Fibroblast of lung (primary cell): ENCODE data around the gene PAPOLB. TPM values are rescaled to one million over a fixed set of nuclear protein-coding genes. Genes with fewer than 3 reads are reported as not detected.

Experiments
- DNase-seq, 2 donors: peaks; one replicate each; pipeline versions ENCODE4 v3.0.0 to v3.0.0-alpha.2; 2010; ENCODE audit warnings: low read depth in 2 of 2
- H2AFZ ChIP-seq: 2 replicates; pipeline ENCODE4 v1.5.1; 2012; ENCODE audit warnings: low read length, control low read depth, inconsistent platforms
- H3K27ac ChIP-seq: 2 replicates; pipeline ENCODE4 v1.5.1; 2011; ENCODE audit warnings: low read length, control low read depth; ENCODE audit not compliant: insufficient read depth
- H3K27me3 ChIP-seq: 2 replicates; pipeline ENCODE4 v1.5.1; 2011; ENCODE audit warnings: mild to moderate bottlenecking, low read length; ENCODE audit not compliant: control insufficient read depth, insufficient read depth
- H3K36me3 ChIP-seq: 2 replicates; pipeline ENCODE4 v1.5.1; 2011; ENCODE audit warnings: low read length; ENCODE audit not compliant: control insufficient read depth, insufficient read depth
- H3K4me1 ChIP-seq: 2 replicates; pipeline ENCODE4 v1.5.1; 2011; ENCODE audit warnings: low read length; ENCODE audit not compliant: control insufficient read depth, insufficient read depth; ENCODE audit errors: extremely low read depth
- H3K4me2 ChIP-seq: 2 replicates; pipeline ENCODE4 v1.5.1; 2011; ENCODE audit warnings: low read length, control low read depth; ENCODE audit not compliant: insufficient read depth; ENCODE audit errors: extremely low read depth
- H3K4me3 ChIP-seq, 4 experiments: fragments of 200-600 bp in 1 of 4; sonication (generic) in 1 of 4; replicated peaks in 1 of 4; 2 replicates each; pipeline ENCODE4 v1.5.1; 2011 to 2016; ENCODE audit warnings: low read length in 4 of 4, low read depth in 3 of 4, mild to moderate bottlenecking in 3 of 4, control low read depth in 2 of 4, inconsistent platforms in 1 of 4, mixed read lengths in 1 of 4; ENCODE audit not compliant: insufficient read depth in 1 of 4; ENCODE audit errors: control extremely low read depth in 1 of 4
- H3K79me2 ChIP-seq: 2 replicates; pipeline ENCODE4 v1.5.1; 2012; ENCODE audit warnings: mild to moderate bottlenecking, low read length, inconsistent platforms; ENCODE audit not compliant: control insufficient read depth, insufficient read depth
- H3K9ac ChIP-seq: 2 replicates; pipeline ENCODE4 v1.5.1; 2011; ENCODE audit warnings: mild to moderate bottlenecking, low read length, control low read depth; ENCODE audit not compliant: insufficient read depth
- H3K9me3 ChIP-seq: 2 replicates; pipeline ENCODE4 v1.5.1; 2012; ENCODE audit warnings: low read depth, low read length; ENCODE audit not compliant: control insufficient read depth, insufficient read depth
- H4K20me1 ChIP-seq: 2 replicates; pipeline ENCODE4 v1.5.1; 2011; ENCODE audit warnings: low read length; ENCODE audit not compliant: control insufficient read depth, insufficient read depth; ENCODE audit errors: extremely low read depth
- EZH2 ChIP-seq: IDR thresholded peaks from 2 replicates; pipeline ENCODE4 v1.5.1; 2012; ENCODE audit warnings: low read length, control low read depth, mild to moderate bottlenecking; ENCODE audit errors: missing control alignments
- polyA plus RNA-seq, 2 donors: library from polyadenylated mRNA; depleted of rRNA in 1 of 2; stranded (reverse) in 1 of 2; unstranded in 1 of 2; fragments of >200 nt; gene quantifications; 2 replicates each; pipeline ENCODE4 v1.2.1, GENCODE V29; 2011 to 2012; ENCODE audit warnings: missing spikeins in 1 of 2
- total RNA-seq: library from RNA; depleted of rRNA; stranded (reverse); fragments of >200 nt; gene quantifications from 2 replicates; pipeline ENCODE4 v1.2.1, GENCODE V29; 2014
- TF ChIP-seq, protein P1 (sequence below), 2 donors: IDR thresholded peaks in 1 of 2; conservative IDR thresholded peaks in 1 of 2; 1 replicate in 1 of 2; 2 replicates in 1 of 2; pipeline ENCODE4 v1.5.1; 2011 to 2012; ENCODE audit warnings: low read length in 2 of 2, control low read depth in 1 of 2, inconsistent platforms in 1 of 2, low read depth in 1 of 2, mild to moderate bottlenecking in 1 of 2

The PAPOLB gene
- total and polyA plus RNA-seq, 2 donors (not counting 1 experiment from before 2014, with no cell fraction given), result under 0.01 to 0.02 TPM

DNA sequence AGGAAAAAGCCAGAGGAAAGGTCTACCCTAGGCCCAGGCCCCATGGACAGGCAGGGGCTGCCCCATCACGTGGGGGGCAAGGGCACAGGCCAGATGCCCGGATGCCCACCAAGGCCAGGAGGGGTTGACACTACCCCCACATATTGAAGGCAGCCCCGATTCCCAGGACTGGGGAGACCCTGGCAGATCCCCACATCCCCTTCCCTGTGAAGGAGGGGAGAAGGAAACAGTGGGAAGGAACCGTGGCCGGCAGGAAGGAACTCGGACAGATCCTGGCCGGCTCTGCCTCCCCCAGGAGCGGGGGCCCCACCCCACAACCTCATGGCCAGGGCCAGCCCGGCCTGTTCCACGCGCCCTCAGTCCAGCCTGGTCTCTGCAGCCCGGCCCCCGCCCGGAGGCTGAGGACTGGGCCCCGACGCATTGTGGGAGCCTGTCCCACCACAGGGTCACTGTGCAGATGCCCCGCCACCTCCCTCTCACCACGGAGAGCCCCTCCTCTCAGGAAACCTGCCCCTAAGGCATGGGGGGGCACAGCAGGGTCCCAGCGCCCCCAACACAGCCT, 41.3 kb downstream of the PAPOLB start:
- no peak for DNase-seq
- H3K79me2 ChIP-seq, result no peaks in the 10 kb centered on the region
- H3K27me3 ChIP-seq, result no peaks in the 10 kb centered on the region

DNA sequence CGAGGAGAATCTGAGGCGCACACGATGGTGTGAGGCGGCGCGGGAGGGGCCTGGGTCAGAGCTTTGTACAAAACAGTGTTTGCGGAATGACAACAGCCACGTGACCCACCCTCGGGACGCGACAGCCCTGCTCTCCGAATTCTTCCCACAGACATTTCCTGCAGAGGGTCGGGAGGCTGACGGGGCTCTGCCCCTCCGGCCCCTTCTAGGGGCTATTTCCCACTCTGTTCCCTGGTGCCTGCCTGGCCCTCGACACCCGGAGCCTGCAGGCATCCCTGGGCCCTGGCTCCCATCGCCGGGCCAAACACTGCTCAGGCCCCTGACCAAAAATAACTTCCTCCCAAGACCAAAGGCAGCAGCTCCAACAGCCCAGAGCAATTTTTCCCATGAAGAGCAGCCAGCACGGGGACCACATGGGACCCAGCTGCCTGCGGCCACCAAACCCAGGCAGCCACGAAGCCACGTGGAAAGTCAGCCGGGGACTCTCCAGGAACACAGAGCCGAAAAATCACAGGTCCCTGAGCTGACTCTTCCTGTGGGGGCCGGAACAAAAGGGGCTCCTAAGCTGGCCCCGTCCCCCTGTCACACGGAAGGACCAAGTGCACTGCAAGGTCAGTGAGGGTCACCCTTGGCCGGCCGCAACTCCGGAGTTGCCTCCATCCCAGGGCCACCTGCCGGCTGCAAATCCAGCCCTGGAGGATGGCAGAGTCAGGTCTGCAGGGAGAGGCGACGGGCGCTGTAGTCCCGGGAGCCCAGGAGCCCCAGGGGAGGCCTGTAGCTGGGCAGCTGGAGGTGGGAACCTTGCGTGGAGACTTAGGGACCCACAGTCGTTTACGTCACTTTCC, 42.0 kb downstream of the PAPOLB start:
- TF ChIP-seq EZH2, result no peak
- TF ChIP-seq, protein P1, sequence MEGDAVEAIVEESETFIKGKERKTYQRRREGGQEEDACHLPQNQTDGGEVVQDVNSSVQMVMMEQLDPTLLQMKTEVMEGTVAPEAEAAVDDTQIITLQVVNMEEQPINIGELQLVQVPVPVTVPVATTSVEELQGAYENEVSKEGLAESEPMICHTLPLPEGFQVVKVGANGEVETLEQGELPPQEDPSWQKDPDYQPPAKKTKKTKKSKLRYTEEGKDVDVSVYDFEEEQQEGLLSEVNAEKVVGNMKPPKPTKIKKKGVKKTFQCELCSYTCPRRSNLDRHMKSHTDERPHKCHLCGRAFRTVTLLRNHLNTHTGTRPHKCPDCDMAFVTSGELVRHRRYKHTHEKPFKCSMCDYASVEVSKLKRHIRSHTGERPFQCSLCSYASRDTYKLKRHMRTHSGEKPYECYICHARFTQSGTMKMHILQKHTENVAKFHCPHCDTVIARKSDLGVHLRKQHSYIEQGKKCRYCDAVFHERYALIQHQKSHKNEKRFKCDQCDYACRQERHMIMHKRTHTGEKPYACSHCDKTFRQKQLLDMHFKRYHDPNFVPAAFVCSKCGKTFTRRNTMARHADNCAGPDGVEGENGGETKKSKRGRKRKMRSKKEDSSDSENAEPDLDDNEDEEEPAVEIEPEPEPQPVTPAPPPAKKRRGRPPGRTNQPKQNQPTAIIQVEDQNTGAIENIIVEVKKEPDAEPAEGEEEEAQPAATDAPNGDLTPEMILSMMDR (conservative IDR thresholded peaks at IDR 0.05 in 1 of 2, IDR thresholded peaks at IDR 0.05 in 1 of 2; ENCODE audit: low read depth in 1 of 2, low read length in 2 of 2), result no peak
- no peak overlapping the region for H3K9ac ChIP-seq
- no peaks in the 10 kb centered on the region for H3K36me3 ChIP-seq
- no peak overlapping the region for H2AFZ ChIP-seq
- H3K27me3 ChIP-seq, result no peaks in the 10 kb centered on the region
- no peaks in the 10 kb centered on the region for H4K20me1 ChIP-seq
- no peak overlapping the region for H3K27ac ChIP-seq
- DNase-seq, result no peak
- no peaks in the 10 kb centered on the region for H3K79me2 ChIP-seq
- no peak overlapping the region for H3K4me2 ChIP-seq
- no peaks in the 10 kb centered on the region for H3K4me1 ChIP-seq
- no peak overlapping the region for H3K4me3 ChIP-seq
- H3K9me3 ChIP-seq, result no peaks in the 10 kb centered on the region

More for the DNA sequence above, 41.3 kb downstream of the PAPOLB start:
- Histone ChIP-seq H4K20me1 (no peaks in the 10 kb centered on the region), H2AFZ (no peak overlapping the region), H3K4me2 (no peak overlapping the region), H3K4me3 (no peak overlapping the region), H3K9me3 (no peaks in the 10 kb centered on the region), H3K27ac (no peak overlapping the region), H3K4me1 (no peaks in the 10 kb centered on the region), H3K9ac (no peak overlapping the region), H3K36me3 (no peaks in the 10 kb centered on the region)
- TF ChIP-seq EZH2, result no peak

DNA sequence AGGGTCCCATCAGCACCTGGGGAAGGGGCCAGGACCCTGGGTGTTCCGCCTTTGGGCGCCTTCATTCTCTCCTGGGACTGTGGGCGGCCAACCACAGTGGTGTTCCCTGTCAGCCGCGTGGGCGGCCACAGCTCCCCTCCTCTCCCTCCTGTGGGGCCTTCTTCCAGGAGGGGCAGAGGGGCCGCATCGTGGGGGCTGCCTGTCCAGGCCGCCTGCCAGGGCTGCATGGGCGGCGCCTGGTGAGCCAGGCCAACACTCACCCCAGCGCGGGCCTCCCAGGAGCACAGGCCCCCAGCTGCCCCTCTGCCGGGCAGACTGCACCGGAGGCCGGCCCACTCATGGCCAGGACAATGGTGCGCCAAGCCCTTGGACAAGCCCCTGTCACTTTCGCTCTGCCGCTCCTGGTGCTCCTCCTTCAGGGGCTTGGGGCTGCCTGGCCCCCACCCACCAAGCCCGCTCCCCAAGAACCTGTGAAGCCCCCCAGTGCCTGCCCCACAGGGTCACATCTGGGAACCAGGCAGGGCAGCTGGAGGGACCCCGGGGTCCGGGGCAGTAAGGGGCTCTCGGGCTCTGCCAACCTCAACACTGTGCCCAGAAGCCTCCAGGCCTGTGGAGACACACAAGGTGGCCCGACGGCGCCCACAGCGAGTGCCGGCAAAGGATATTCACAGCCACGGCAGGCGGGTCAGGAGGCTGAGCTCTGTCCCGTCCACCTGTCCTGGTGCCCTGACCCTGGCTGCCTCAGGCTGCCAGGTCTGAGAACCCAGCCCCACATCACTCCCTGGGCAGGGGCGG, 43.6 kb downstream of the PAPOLB start:
- Histone ChIP-seq H2AFZ (no peak overlapping the region), H3K79me2 (no peaks in the 10 kb centered on the region), H3K4me3 (no peak overlapping the region), H3K27ac (no peak overlapping the region), H3K27me3 (no peaks in the 10 kb centered on the region), H3K36me3 (no peaks in the 10 kb centered on the region), H3K9me3 (no peaks in the 10 kb centered on the region), H3K4me1 (no peaks in the 10 kb centered on the region), H3K9ac (no peak overlapping the region), H4K20me1 (no peaks in the 10 kb centered on the region), H3K4me2 (no peak overlapping the region)
- no peak for DNase-seq
- TF ChIP-seq, protein P1 (conservative IDR thresholded peaks at IDR 0.05 in 1 of 2, IDR thresholded peaks at IDR 0.05 in 1 of 2; ENCODE audit: low read depth in 1 of 2, low read length in 2 of 2), result no peak
- TF ChIP-seq EZH2, result no peak
